Stomach smooth muscle (tissue), 2 donors: Measurements from ENCODE around the gene TNC.

Source experiments
- H3K27ac ChIP-seq: one replicate; pipeline ENCODE4 v1.7.0; 2013; ENCODE audit warnings: mild to moderate bottlenecking, low read length, inconsistent platforms
- H3K27me3 ChIP-seq, 2 donors: one replicate each; pipeline ENCODE4 v1.7.0; 2013; ENCODE audit warnings: low read length in 2 of 2; ENCODE audit not compliant: insufficient read depth in 2 of 2, control insufficient read depth in 1 of 2
- H3K36me3 ChIP-seq, 2 donors: one replicate each; pipeline ENCODE4 v1.7.0; 2013; ENCODE audit warnings: low read length in 2 of 2; ENCODE audit not compliant: control insufficient read depth in 2 of 2, insufficient read depth in 2 of 2
- H3K4me1 ChIP-seq: one replicate; pipeline ENCODE4 v1.7.0; 2013; ENCODE audit warnings: low read length; ENCODE audit not compliant: control insufficient read depth, insufficient read depth
- H3K4me3 ChIP-seq, 2 donors: one replicate each; pipeline ENCODE4 v1.7.0; 2013; ENCODE audit warnings: low read length in 2 of 2
- H3K9ac ChIP-seq, 2 donors: one replicate each; pipeline ENCODE4 v1.7.0; 2013; ENCODE audit warnings: low read length in 2 of 2, mild to moderate bottlenecking in 1 of 2
- H3K9me3 ChIP-seq, 2 donors: one replicate each; pipeline ENCODE4 v1.7.0; 2013; ENCODE audit warnings: low read length in 2 of 2; ENCODE audit not compliant: control insufficient read depth in 2 of 2
- donor health status: healthy.
- donor health status: Pancreatic carcinoma.

The TNC gene

DNA sequence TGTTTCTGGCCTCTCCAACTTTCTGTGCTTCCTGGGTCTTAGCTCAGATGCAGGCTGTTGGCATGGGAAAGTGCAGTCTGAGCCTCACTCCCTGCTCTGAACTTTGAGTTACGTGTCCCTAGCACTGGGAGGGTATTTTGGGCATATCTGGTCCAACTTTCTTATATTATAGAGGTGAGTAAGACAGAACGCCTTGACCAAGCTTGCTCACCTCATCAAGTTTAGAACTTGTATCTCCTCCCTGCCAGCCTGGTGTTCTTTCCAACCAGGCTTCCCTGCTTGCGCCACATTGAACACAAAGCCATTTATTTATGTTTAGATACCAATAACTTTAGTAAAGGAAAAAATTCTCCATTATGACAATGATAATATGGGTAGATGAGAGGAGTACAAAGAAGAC lies 33.2 kb downstream of the TNC start:
- Histone ChIP-seq H3K4me1 (peaks cover 9% of the 10 kb centered on the region), H3K4me3 (no peak overlapping the region), H3K9me3 (no peaks in the 10 kb centered on the region), H3K27me3 (no peaks in the 10 kb centered on the region), H3K27ac (no peak overlapping the region), H3K9ac (no peak overlapping the region), H3K36me3 (peaks cover 55 to 68% of the 10 kb centered on the region in 2 donors)

DNA sequence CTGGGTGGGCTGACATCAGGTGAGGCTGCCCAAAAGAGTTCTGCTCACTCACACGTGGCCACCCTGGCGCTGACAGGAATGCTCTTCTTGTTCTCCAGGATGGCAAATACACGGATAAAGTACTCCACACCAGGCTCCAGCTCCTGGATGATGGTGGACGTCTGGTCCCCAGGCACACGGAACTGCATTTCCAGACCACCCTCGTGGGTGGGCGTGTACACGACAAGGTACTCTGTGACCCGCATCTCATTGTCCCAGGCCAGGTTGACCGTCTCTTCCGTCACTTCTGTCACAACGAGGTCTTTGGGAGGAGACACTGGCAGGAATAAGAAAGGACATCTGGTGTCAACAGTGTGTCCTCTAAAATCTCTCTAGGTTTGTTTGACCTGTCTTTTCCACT lies 33.8 kb downstream of the TNC start:
- H3K27me3 ChIP-seq: no peaks in the 10 kb centered on the region
- no peak overlapping the region for H3K9ac ChIP-seq
- peaks cover 9% of the 10 kb centered on the region for H3K4me1 ChIP-seq
- H3K36me3 ChIP-seq: peaks cover 58 to 71% of the 10 kb centered on the region in 2 donors
- H3K9me3 ChIP-seq: no peaks in the 10 kb centered on the region
- no peak overlapping the region for H3K27ac ChIP-seq
- no peak overlapping the region for H3K4me3 ChIP-seq

DNA sequence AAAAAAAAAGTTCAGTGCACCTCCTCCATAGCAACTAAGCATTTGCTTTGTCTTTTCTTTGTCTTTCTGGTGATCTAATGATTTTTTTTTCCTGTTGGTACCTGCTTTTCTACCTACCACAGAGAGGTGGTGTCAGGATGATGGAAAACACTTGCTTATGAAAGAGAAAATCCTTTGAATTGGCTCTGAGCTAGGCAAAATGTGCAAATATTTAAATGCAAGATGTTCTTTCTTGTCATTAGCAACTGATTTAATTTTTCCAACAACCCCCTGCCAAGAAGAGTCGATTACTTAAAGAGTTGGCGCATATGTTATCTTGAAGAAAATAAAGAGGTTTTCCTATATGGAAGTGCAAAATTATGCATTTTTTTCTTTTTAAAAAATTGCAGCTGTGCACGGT lies 37.7 kb downstream of the TNC start:
- Histone ChIP-seq H3K27me3 (no peaks in the 10 kb centered on the region), H3K9ac (no peak overlapping the region), H3K9me3 (no peaks in the 10 kb centered on the region), H3K36me3 (peaks cover 57 to 67% of the 10 kb centered on the region in 2 donors), H3K27ac (no peak overlapping the region), H3K4me1 (peaks cover 4% of the 10 kb centered on the region), H3K4me3 (no peak overlapping the region)

DNA sequence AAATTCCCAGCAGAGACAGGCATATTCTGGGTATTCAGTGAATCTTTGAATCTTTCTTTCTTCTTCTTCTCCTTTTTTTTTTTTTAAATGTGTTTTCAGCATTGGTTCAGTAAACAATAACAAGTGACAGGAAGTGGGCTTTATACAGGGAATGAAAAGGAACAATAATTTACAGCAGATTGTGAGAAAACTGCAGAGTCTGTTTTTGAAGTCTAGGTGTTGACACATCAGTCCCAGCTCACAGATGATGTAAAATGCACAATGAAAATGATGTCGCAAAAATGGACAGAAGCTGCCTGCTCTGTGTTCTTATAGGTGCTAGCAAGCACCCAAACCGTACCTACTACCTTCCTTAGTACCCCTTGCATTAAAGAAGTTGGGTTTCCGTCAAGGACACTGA lies 38.8 kb downstream of the TNC start:
- Histone ChIP-seq H3K27me3 (no peaks in the 10 kb centered on the region), H3K4me3 (no peak overlapping the region), H3K4me1 (peaks cover 2% of the 10 kb centered on the region), H3K9ac (no peak overlapping the region), H3K36me3 (peaks cover 61 to 67% of the 10 kb centered on the region in 2 donors), H3K9me3 (no peaks in the 10 kb centered on the region), H3K27ac (no peak overlapping the region)

DNA sequence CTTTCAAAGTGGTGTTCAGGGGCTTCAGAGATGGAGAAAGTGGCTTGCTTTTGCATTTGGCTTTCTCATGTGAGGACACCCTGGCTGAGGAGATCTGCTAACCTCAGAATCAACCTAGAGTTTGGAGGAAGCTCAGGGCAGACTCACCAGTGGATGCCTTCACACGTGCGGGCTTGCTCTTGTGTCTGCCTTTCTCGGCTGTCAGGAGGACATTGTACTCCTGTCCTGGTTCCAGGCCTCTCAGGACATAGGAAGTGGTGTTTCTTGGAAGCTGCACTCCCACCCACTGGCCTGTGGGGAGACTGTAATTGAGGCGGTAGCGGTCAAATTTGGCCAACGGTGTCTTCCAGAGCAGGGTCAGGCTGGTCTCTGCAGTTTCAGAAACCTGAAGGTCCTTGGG lies 44.5 kb downstream of the TNC start:
- Histone ChIP-seq H3K36me3 (peaks cover 59 to 71% of the 10 kb centered on the region in 2 donors), H3K4me1 (peaks cover 8% of the 10 kb centered on the region), H3K9me3 (no peaks in the 10 kb centered on the region), H3K27me3 (no peaks in the 10 kb centered on the region), H3K27ac (no peak overlapping the region), H3K4me3 (no peak overlapping the region), H3K9ac (no peak overlapping the region)

DNA sequence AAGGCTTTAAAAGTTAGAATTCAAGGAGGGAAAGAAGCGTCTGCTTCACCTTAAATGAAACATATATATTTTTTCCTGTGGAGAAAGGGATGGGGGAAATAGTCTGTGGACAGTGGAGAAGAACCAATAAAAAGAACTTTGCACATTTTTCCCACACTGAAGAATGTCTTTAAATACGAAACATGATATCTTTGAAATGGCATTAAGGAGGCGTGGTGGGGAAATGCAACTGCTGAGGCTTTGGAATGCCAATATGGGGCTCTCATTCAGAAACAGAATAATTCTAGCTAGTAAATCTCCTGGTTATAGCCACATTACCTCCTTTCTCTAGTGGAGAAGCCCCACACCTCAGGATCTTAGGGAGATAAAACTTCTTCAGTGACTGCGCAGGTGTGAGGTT lies 46.8 kb downstream of the TNC start:
- Histone ChIP-seq H3K9me3 (no peaks in the 10 kb centered on the region), H3K36me3 (peaks cover 53 to 63% of the 10 kb centered on the region in 2 donors), H3K27me3 (no peaks in the 10 kb centered on the region), H3K4me1 (peaks cover 22% of the 10 kb centered on the region), H3K27ac (no peak overlapping the region), H3K4me3 (no peak overlapping the region), H3K9ac (no peak overlapping the region)

DNA sequence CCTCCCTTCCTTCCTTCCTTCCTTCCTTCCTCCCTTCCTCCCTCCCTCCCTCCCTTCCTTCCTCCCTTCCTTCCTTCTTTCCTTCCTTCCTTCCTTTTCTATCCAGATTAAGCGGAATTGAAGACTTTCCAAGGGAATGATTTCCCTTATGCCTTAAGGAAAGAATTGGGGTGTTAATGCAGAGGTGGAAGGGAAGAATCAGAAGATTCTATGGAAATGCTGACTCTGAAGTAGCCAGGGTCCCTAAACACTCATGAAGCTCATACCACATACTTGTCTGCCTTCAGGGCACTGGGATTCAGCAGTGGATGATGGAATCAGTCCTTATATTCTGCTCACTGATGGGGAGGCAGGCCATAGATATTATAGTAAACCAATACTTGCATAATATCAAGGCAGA lies 48.2 kb downstream of the TNC start:
- peaks cover 44 to 54% of the 10 kb centered on the region in 2 donors for H3K36me3 ChIP-seq
- peak overlapping the region; percentile 55 for H3K27ac ChIP-seq
- H3K27me3 ChIP-seq: no peaks in the 10 kb centered on the region
- H3K9me3 ChIP-seq: no peaks in the 10 kb centered on the region
- H3K9ac ChIP-seq: no peak overlapping the region
- H3K4me3 ChIP-seq: no peak overlapping the region
- peaks cover 30% of the 10 kb centered on the region for H3K4me1 ChIP-seq

DNA sequence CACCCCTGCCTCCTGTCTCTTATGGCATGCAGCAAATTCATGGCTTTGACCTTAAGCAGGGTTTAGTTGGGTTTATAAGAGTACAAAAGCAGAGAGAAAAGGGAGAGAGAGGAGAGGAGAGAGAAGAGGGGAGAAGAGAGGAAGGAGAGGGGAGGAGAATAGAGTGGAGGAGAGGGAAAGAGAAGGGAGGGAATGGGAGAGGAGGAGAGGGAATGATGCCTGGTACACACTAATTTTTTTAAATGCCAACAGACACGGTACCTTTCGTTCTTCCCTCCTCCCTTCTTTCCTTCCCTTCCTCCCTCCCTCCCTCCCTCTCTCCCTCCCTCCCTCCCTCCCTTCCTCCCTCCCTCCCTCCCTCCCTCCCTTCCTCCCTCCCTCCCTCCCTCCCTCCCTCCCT lies 48.7 kb downstream of the TNC start:
- no peaks in the 10 kb centered on the region for H3K9me3 ChIP-seq
- peaks cover 35% of the 10 kb centered on the region for H3K4me1 ChIP-seq
- H3K27ac ChIP-seq: peak overlapping the region; percentile 63
- peak overlapping the region in 1 of 2 donors; percentile 29 for H3K9ac ChIP-seq
- no peaks in the 10 kb centered on the region for H3K27me3 ChIP-seq
- H3K36me3 ChIP-seq: peaks cover 39 to 53% of the 10 kb centered on the region in 2 donors
- no peak overlapping the region for H3K4me3 ChIP-seq

DNA sequence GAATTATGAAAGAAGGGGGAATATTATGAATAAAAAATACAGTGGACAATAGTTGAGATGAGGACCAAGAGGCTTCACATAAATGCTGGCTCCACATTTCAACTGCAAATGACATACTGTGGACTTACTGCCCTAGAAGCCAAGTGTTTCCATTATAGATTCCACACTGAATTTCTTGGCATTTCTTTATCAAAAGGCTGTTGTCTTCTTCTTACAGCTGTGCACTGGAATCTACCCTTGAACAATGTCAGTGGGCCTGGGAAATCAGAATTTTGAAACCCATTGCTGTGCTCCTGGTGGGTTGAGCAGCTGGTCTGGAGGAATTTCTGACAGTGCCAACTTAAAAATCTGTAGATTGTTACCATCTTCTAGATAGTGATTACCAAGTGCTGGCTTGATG lies 49.9 kb downstream of the TNC start:
- Histone ChIP-seq H3K4me3 (no peak overlapping the region), H3K9me3 (no peaks in the 10 kb centered on the region), H3K36me3 (peaks cover 30 to 49% of the 10 kb centered on the region in 2 donors), H3K27ac (peak overlapping the region; percentile 63), H3K27me3 (no peaks in the 10 kb centered on the region), H3K9ac (no peak overlapping the region), H3K4me1 (peaks cover 45% of the 10 kb centered on the region)

DNA sequence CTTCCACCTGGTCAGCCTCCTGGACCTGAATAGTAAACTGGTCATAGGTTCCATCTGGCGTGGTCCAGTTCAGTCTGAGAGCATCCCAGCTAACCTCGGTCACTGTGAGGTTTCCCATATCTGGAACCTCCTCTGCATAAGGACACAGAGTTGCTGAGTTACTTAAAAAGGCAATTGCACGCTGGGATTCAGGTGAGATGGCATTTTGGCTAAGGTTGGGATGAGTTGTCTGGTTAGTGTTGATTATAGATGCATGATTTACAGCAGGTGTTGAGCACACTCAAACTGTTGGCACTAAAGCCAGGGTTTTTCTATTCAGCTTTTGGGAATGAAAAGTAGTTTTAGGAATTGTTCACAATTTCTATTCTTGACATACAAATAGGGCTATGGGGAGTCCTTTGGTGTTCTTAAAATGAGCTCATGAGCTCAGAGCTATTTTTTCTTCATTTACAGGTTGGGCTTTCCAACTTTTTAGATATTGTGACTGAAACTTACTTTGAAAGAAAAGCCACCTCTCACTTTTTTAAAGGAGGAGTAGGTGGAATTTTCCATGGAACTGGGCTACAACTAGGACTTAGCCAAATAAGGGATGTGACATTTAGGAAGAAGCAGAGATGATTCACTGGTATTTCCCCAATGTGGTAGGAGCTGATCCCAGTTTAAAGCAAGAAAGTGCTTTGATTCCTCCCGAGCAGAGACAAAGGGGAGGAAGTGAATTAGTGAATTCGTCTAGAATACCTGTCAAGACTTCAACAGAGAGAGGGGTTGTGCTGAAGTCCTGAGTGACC lies 54.7 kb downstream of the TNC start:
- no peaks in the 10 kb centered on the region for H3K27me3 ChIP-seq
- H3K27ac ChIP-seq: peak overlapping the region; percentile 73
- peak overlapping the region; percentile 15 to 17 for H3K4me3 ChIP-seq
- H3K9me3 ChIP-seq: no peaks in the 10 kb centered on the region
- peaks cover 40 to 54% of the 10 kb centered on the region in 2 donors for H3K36me3 ChIP-seq
- H3K4me1 ChIP-seq: peaks cover 43% of the 10 kb centered on the region
- peak overlapping the region in 1 of 2 donors; percentile 27 for H3K9ac ChIP-seq

DNA sequence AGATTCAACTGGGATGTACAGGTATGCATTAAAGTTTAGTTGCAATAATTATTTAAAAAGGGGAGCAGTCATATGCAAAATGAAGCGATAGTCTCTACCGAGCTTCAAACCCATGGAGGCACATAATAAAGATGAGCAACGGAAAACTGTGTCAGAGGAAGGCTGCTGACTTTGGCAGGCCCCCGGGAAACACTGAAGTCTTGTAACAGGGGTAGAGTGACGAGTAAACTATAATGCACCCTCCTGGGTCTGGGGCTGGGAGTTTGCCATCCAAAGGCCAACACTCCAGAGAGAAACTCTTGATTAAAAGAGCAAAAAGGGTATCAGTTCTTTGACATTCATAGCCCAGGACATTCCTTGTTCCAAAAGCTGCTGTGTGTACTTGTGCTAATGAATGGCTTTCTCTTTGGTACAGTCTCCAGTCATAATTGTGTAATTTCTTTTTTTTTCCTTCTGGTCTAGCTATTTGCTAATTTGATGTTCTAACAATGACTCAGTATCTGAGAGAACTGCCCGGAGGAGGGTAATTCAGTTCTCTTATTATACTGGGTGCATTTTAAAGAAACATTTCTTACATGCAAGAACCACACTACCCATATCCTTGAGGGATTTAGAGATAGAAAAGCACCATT lies 59.2 kb downstream of the TNC start:
- Histone ChIP-seq H3K4me1 (peaks cover 13% of the 10 kb centered on the region), H3K4me3 (no peak overlapping the region), H3K9ac (no peak overlapping the region), H3K9me3 (no peaks in the 10 kb centered on the region), H3K27me3 (no peaks in the 10 kb centered on the region), H3K27ac (peak overlapping the region; percentile 24), H3K36me3 (peaks cover 60 to 80% of the 10 kb centered on the region in 2 donors)
